NCI-H82 (cell line): ENCODE results near the gene MAD2L1BP.

Experiments
- DNase-seq: peaks from one replicate; lab custom pipeline; 2025; lab: John Stamatoyannopoulos, UW

MAD2L1BP gene

GRCh38 chr6:43683708-43684455 is 48.2 kb downstream of the MAD2L1BP start:
- DNase-seq, result no peak

- no peak for DNase-seq
Measured at GRCh38 chr6:43687079-43687436, 51.4 kb downstream of the MAD2L1BP start.

GRCh38 chr6:43687437-43688347 is 52.1 kb downstream of the MAD2L1BP start, which contains the start of gene MRPS18A:
Gene MRPS18A, minus strand, starts transcription at chr6:43687791. Its CDS starts 12 bp downstream, at chr6:43687779.
- DNase-seq, result peak; percentile 83

GRCh38 chr6:43689421-43689820 is 53.8 kb downstream of the MAD2L1BP start:
- no peak for DNase-seq
